Measurements from ENCODE around the gene GNS.
"Not testable (repeated sequence)": the region's sequence is repeated elsewhere in the genome, so short reads cannot be mapped to it uniquely, and the experiment has no call there.

GNS gene

DNA sequence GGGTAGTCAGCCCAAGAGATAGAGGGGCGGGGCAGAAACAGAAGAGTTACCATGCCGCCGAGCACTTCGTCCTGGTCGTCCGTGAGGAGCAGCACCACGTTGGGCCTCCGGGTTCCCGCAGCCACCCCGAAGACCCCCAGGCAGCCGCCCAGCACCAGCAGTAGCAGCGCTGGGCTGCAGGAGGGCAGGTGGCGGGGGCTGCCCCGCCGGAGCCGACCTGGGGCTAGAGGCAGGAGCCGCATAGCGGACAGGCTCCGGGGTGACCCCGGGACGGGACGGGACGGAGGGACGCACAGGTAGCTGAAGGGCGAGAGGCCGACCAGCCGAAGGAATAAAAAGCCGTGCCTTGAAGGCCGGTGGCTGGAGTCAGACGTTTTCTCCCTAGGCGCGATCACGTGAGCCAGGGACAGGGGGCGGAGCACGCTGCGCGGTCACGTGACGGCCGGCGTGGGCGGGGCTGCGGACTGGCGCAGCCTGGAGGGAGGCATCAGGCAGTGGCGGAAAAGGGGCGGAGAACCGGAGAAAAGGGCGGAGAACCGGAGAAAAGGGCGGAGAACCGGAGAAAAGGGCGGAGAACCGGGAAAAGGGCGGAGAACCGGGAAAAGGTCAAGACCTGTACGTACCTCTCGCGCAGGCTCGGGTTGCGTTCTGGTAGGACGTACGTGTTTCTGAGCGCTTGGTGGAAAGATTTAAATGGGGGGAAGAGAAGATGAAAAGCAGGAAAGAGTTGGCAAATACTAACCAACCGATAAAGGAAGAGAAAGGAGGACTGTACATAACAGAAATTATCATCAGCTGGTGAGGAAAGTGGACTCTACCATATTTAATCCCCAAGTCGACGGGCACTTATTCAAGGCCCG lies at the start of gene GNS:
TSS of gene GNS (minus strand) at position 372 of the 860 bp plus-strand sequence. CDS start at position 242, 130 bp downstream.
- in situ Hi-C loops (cut with HindIII; ENCODE audit: low sequenced_read_pairs) = no loop called here
- peak; percentile 72 for DNase-seq (ENCODE audit: low read depth)
- peak within 1 kb of the TSS; percentile 68 for H3K4me3 ChIP-seq (ENCODE audit: low read depth, low read length)
- TF ChIP-seq, protein P1, sequence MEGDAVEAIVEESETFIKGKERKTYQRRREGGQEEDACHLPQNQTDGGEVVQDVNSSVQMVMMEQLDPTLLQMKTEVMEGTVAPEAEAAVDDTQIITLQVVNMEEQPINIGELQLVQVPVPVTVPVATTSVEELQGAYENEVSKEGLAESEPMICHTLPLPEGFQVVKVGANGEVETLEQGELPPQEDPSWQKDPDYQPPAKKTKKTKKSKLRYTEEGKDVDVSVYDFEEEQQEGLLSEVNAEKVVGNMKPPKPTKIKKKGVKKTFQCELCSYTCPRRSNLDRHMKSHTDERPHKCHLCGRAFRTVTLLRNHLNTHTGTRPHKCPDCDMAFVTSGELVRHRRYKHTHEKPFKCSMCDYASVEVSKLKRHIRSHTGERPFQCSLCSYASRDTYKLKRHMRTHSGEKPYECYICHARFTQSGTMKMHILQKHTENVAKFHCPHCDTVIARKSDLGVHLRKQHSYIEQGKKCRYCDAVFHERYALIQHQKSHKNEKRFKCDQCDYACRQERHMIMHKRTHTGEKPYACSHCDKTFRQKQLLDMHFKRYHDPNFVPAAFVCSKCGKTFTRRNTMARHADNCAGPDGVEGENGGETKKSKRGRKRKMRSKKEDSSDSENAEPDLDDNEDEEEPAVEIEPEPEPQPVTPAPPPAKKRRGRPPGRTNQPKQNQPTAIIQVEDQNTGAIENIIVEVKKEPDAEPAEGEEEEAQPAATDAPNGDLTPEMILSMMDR (IDR thresholded peaks at IDR 0.05; ENCODE audit: low read depth, low read length, missing control alignments) = no peak

DNA sequence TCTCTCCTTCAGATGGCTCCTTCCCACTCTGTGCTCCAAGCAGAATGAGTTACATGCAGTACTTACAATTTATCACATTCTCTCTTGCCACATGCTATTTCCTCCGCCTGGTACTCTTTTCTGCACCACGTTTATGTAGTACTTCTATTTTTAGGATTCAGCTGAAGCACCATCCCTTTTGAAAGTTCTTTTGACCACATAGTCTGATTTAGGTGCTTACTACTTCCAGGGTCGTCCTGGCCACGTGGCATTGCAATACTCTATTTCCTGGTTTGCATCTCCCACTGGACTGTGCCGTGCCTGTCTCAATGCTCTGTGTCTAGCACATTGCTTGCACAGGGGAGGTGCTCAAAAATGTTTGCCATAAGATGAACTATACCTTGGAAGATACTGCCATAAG lies 48.9 kb upstream of the GNS start:
- TF ChIP-seq, protein P1 (IDR thresholded peaks at IDR 0.05; ENCODE audit: low read depth, low read length, missing control alignments) = no peak
- no peak for DNase-seq (ENCODE audit: low read depth)
- in situ Hi-C loops (cut with HindIII; ENCODE audit: low sequenced_read_pairs) = no loop called here
- no peak overlapping the region for H3K4me3 ChIP-seq (ENCODE audit: low read depth, low read length)

GRCh38 chr12:64806593-64807460 lies 47.6 kb upstream of the GNS start:
- TF ChIP-seq, protein P1 (IDR thresholded peaks at IDR 0.05; ENCODE audit: low read depth, low read length, missing control alignments) = no peak
- H3K4me3 ChIP-seq (ENCODE audit: low read depth, low read length) = no peak overlapping the region
- in situ Hi-C loops (cut with HindIII; ENCODE audit: low sequenced_read_pairs) = no loop called here
- peak; percentile 6 for DNase-seq (ENCODE audit: low read depth)

DNA sequence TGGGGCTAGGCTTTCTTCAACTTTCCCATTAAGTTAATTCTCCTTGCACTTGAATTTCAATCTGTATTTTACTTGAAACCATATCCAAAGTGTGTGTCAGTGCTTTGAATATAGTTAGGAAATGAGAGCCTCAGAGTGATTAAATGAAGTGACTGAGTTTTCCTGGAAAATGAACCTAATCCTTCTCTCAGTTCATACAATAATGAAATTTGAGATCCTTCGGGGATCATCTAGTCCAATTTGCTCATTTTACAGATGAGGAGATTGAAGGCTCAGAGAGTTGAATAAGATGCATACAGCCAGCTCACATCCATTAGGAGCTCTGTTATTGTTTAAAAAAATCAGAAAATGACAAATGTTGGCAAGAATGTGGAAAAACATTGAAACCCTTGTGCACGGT lies 47.0 kb upstream of the GNS start:
- in situ Hi-C loops (cut with HindIII; ENCODE audit: low sequenced_read_pairs) = no loop called here
- TF ChIP-seq, protein P1 (IDR thresholded peaks at IDR 0.05; ENCODE audit: low read depth, low read length, missing control alignments) = no peak
- H3K4me3 ChIP-seq (ENCODE audit: low read depth, low read length) = no peak overlapping the region
- DNase-seq (ENCODE audit: low read depth) = no peak

- H3K4me3 ChIP-seq (ENCODE audit: low read depth, low read length); in situ Hi-C loops (cut with HindIII; ENCODE audit: low sequenced_read_pairs): not testable (repeated sequence)
- TF ChIP-seq, protein P1 (IDR thresholded peaks at IDR 0.05; ENCODE audit: low read depth, low read length, missing control alignments) = peak; percentile 89
- DNase-seq (ENCODE audit: low read depth) = peak; percentile 8
These were observed 43.1 kb upstream of the GNS start for GRCh38 chr12:64802180-64802775.

- H3K4me3 ChIP-seq (ENCODE audit: low read depth, low read length) = no peak overlapping the region
- TF ChIP-seq, protein P1 (IDR thresholded peaks at IDR 0.05; ENCODE audit: low read depth, low read length, missing control alignments) = peak; percentile 53
- in situ Hi-C loops (cut with HindIII; ENCODE audit: low sequenced_read_pairs) = no loop called here
These were observed 42.2 kb upstream of the GNS start for GRCh38 chr12:64801381-64801780.

More at GRCh38 chr12:64801381-64801780, 42.2 kb upstream of the GNS start:
- no peak for DNase-seq (ENCODE audit: low read depth)

All from astrocyte of the cerebellum (primary cell).